ENCODE measurements around the gene ADGRD1. TPM values are rescaled to one million over a fixed set of nuclear protein-coding genes. Genes with fewer than 3 reads are reported as not detected.
A peak's percentile ranks its signal among the peaks of the same experiment; 100 is the strongest.

Gene ADGRD1
- total RNA-seq, 1 donor from 2014 or later = 35.8 TPM

- peak in 1 of 2 donors; percentile 82 for DNase-seq (ENCODE audit: extremely low spot score in 2 of 2)
- H3K36me3 ChIP-seq = no peaks in the 10 kb centered on the region
- H3K27me3 ChIP-seq = no peaks in the 10 kb centered on the region
- H3K4me1 ChIP-seq = peaks cover 20% of the 10 kb centered on the region
- no peak overlapping the region for H3K27ac ChIP-seq
- intact Hi-C loops (cut with DNase I) = no loop called here
- no peaks in the 10 kb centered on the region for H3K9me3 ChIP-seq
- TF ChIP-seq CTCF (IDR thresholded peaks at IDR 0.05) (no peak), POLR2AphosphoS5 (IDR thresholded peaks at IDR 0.05; ENCODE audit: insufficient read depth in 1 of 2, low read depth in 1 of 2) (no peak), POLR2A (IDR thresholded peaks at IDR 0.05) (no peak)
- no peak overlapping the region for H3K4me3 ChIP-seq
These were observed 181.6 kb downstream of the ADGRD1 start for GRCh38 chr12:131135311-131135785.

GRCh38 chr12:131135786-131136538 is 182.3 kb downstream of the ADGRD1 start:
- Histone ChIP-seq H3K4me3 (no peak overlapping the region), H3K9me3 (no peaks in the 10 kb centered on the region), H3K36me3 (no peaks in the 10 kb centered on the region), H3K27me3 (no peaks in the 10 kb centered on the region), H3K27ac (no peak overlapping the region), H3K4me1 (peaks cover 20% of the 10 kb centered on the region)
- DNase-seq (ENCODE audit: extremely low spot score in 2 of 2) = peak in 1 of 2 donors; percentile 81
- no peak for TF ChIP-seq POLR2AphosphoS5 (IDR thresholded peaks at IDR 0.05; ENCODE audit: insufficient read depth in 1 of 2, low read depth in 1 of 2)
- TF ChIP-seq POLR2A (IDR thresholded peaks at IDR 0.05) = no peak
- TF ChIP-seq CTCF (IDR thresholded peaks at IDR 0.05) = no peak
- intact Hi-C loops (cut with DNase I) = no loop called here

GRCh38 chr12:131136539-131136872 is 182.8 kb downstream of the ADGRD1 start:
- Histone ChIP-seq H3K4me3 (no peak overlapping the region), H3K27me3 (no peaks in the 10 kb centered on the region), H3K27ac (no peak overlapping the region), H3K36me3 (no peaks in the 10 kb centered on the region), H3K4me1 (peaks cover 19% of the 10 kb centered on the region), H3K9me3 (no peaks in the 10 kb centered on the region)
- TF ChIP-seq CTCF (IDR thresholded peaks at IDR 0.05) (no peak), POLR2AphosphoS5 (IDR thresholded peaks at IDR 0.05; ENCODE audit: insufficient read depth in 1 of 2, low read depth in 1 of 2) (no peak), POLR2A (IDR thresholded peaks at IDR 0.05) (no peak)
- intact Hi-C loops (cut with DNase I) = no loop called here
- DNase-seq (ENCODE audit: extremely low spot score in 2 of 2) = no peak

GRCh38 chr12:131137009-131137835 is 183.5 kb downstream of the ADGRD1 start:
- no peak for DNase-seq (ENCODE audit: extremely low spot score in 2 of 2)
- H3K36me3 ChIP-seq = no peaks in the 10 kb centered on the region
- no peaks in the 10 kb centered on the region for H3K9me3 ChIP-seq
- no peak overlapping the region for H3K4me3 ChIP-seq
- intact Hi-C loops (cut with DNase I) = no loop called here
- TF ChIP-seq POLR2A (IDR thresholded peaks at IDR 0.05) = no peak
- no peak for TF ChIP-seq CTCF (IDR thresholded peaks at IDR 0.05)
- TF ChIP-seq POLR2AphosphoS5 (IDR thresholded peaks at IDR 0.05; ENCODE audit: insufficient read depth in 1 of 2, low read depth in 1 of 2) = no peak
- peak overlapping the region; percentile 48 for H3K27ac ChIP-seq
- H3K4me1 ChIP-seq = peaks cover 12% of the 10 kb centered on the region
- no peaks in the 10 kb centered on the region for H3K27me3 ChIP-seq

Measured in vagina (tissue), 2 donors.